B cell (primary cell): ENCODE results near the gene NFKBIZ. TPM values are rescaled to one million over a fixed set of nuclear protein-coding genes. Genes with fewer than 3 reads are reported as not detected.

Source experiments
- ATAC-seq: fragments of 200-7000 bp; cut with Tn5 transposase; one replicate; pipeline ENCODE4 v1.10.0; 2021; ENCODE audit warnings: low read depth, mild to moderate bottlenecking, moderate number of reproducible peaks, moderate library complexity
- CTCF ChIA-PET: fragments of 350-600 bp; sonication (Branson Sonifier 250); formaldehyde crosslinking; loops from one replicate; lab custom pipeline; 2021; ENCODE audit warnings: antibody characterized with exemption, inconsistent platforms; lab: Charles Lee
- POLR2A ChIA-PET: fragments of 350-600 bp; sonication (Branson Sonifier 250); formaldehyde crosslinking; loops from one replicate; lab custom pipeline; 2021; ENCODE audit warnings: antibody characterized with exemption; lab: Charles Lee
- DNase-seq: peaks from one replicate; pipeline ENCODE4 v3.0.0; 2013
- H2AFZ ChIP-seq: 2 replicates; pipeline ENCODE4 v1.6.1; 2012; ENCODE audit warnings: mild to moderate bottlenecking, low read depth, low read length; ENCODE audit not compliant: insufficient read depth, poor library complexity, severe bottlenecking
- H3K27ac ChIP-seq, 2 donors: 1 replicate in 1 of 2; 2 replicates in 1 of 2; pipeline ENCODE4 v1.5.1; 2012 to 2013; ENCODE audit warnings: low read length in 2 of 2, mild to moderate bottlenecking in 2 of 2, moderate library complexity in 1 of 2
- H3K27me3 ChIP-seq, 4 experiments: fragments of 200-600 bp in 1 of 4; sonication (generic) in 1 of 4; replicated peaks in 1 of 4; 1 replicate in 2 of 4; 2 replicates in 2 of 4; pipeline versions ENCODE4 v1.6.1 to v1.7.0; 2013 to 2016; ENCODE audit warnings: low read length in 3 of 4, mild to moderate bottlenecking in 2 of 4, mixed read lengths in 1 of 4, moderate library complexity in 1 of 4; ENCODE audit not compliant: insufficient read depth in 4 of 4, control insufficient read depth in 3 of 4; ENCODE audit errors: control extremely low read depth in 1 of 4
- H3K36me3 ChIP-seq, 2 experiments: replicated peaks in 1 of 2; 1 replicate in 1 of 2; 2 replicates in 1 of 2; pipeline versions ENCODE4 v1.6.1 to v1.7.1; 2013; ENCODE audit warnings: low read length in 1 of 2; ENCODE audit not compliant: insufficient read depth in 2 of 2, control insufficient read depth in 1 of 2; ENCODE audit errors: control extremely low read depth in 1 of 2, extremely low read depth in 1 of 2
- H3K4me1 ChIP-seq, 2 donors: fragments of 200-600 bp in 1 of 2; sonication (generic) in 1 of 2; 1 replicate in 1 of 2; 2 replicates in 1 of 2; pipeline versions ENCODE4 v1.5.1 to v1.6.1; 2013 to 2017; ENCODE audit warnings: low read length in 2 of 2; ENCODE audit not compliant: control insufficient read depth in 2 of 2, insufficient read depth in 2 of 2
- H3K4me2 ChIP-seq: replicated peaks from 2 replicates; pipeline ENCODE3; 2012; ENCODE audit warnings: mild to moderate bottlenecking, low read depth, low read length; ENCODE audit not compliant: poor library complexity, severe bottlenecking
- H3K4me3 ChIP-seq, 5 experiments: fragments of 200-600 bp in 1 of 5; sonication (generic) in 1 of 5; 1 replicate in 3 of 5; 2 replicates in 2 of 5; pipeline versions ENCODE4 v1.5.1 to v1.7.0; 2011 to 2016; ENCODE audit warnings: low read length in 4 of 5, mild to moderate bottlenecking in 4 of 5, low read depth in 2 of 5, control low read depth in 1 of 5, moderate library complexity in 1 of 5; ENCODE audit not compliant: insufficient read depth in 1 of 5; ENCODE audit errors: control extremely low read depth in 1 of 5, extremely low read depth in 1 of 5
- H3K79me2 ChIP-seq: fragments of 200-600 bp; sonication (generic); one replicate; pipeline ENCODE4 v1.6.0; 2016; ENCODE audit warnings: low read length; ENCODE audit not compliant: control insufficient read depth, insufficient read depth
- H3K9ac ChIP-seq: fragments of 200-600 bp; sonication (generic); 2 replicates; pipeline ENCODE4 v1.6.1; 2017; ENCODE audit warnings: mild to moderate bottlenecking, low read length, moderate library complexity
- H3K9me3 ChIP-seq, 3 donors: one replicate each; pipeline versions ENCODE4 v1.6.1 to v1.7.1; 2013; ENCODE audit warnings: low read length in 2 of 3; ENCODE audit not compliant: control insufficient read depth in 2 of 3, insufficient read depth in 1 of 3; ENCODE audit errors: control extremely low read depth in 1 of 3
- H4K20me1 ChIP-seq: 2 replicates; pipeline ENCODE4 v1.6.0; 2012; ENCODE audit warnings: mild to moderate bottlenecking, low read length; ENCODE audit not compliant: insufficient read depth, control insufficient read depth, poor library complexity, severe bottlenecking
- H3K27ac Mint-ChIP-seq: one replicate; pipeline ENCODE4 v1.8.0; 2021; ENCODE audit warnings: mixed read lengths
- H3K27me3 Mint-ChIP-seq: one replicate; pipeline ENCODE4 v1.8.0; 2021; ENCODE audit warnings: mixed read lengths
- H3K4me1 Mint-ChIP-seq: one replicate; pipeline ENCODE4 v1.8.0; 2021; ENCODE audit warnings: mixed read lengths
- H3K4me3 Mint-ChIP-seq: one replicate; pipeline ENCODE4 v1.8.0; 2021; ENCODE audit warnings: mixed read lengths
- H3K9me3 Mint-ChIP-seq: one replicate; pipeline ENCODE4 v1.8.0; 2022; ENCODE audit warnings: mixed read lengths; ENCODE audit not compliant: insufficient read depth
- CTCF ChIP-seq: fragments of 200-600 bp; IDR thresholded peaks from one replicate; pipeline ENCODE4 v1.8.0; 2022; ENCODE audit warnings: antibody characterized with exemption, mild to moderate bottlenecking
- EZH2 ChIP-seq: IDR thresholded peaks from 2 replicates; pipeline ENCODE4 v1.6.1; 2012; ENCODE audit warnings: borderline replicate concordance, low read depth, mild to moderate bottlenecking, moderate library complexity, low read length; ENCODE audit not compliant: insufficient read depth, poor library complexity, severe bottlenecking
- WGBS: methylation state at CpG from one replicate; pipeline ENCODE4 v1.1.5; 2013; ENCODE audit warnings: missing lambda C conversion rate; ENCODE audit not compliant: insufficient coverage; 5-methylcytosine and 5-hydroxymethylcytosine counted together
- intact Hi-C: fragments of 100-400 bp; cut with micrococcal nuclease; formaldehyde crosslinking; loops from one replicate; pipeline ENCODE4 v1.10.0; 2022
- polyA plus RNA-seq: library from polyadenylated mRNA; depleted of rRNA; stranded (reverse); fragments of >200 nt; gene quantifications from 2 replicates; pipeline ENCODE4 v1.2.3, GENCODE V29; 2012
- total RNA-seq, 2 donors: library from RNA; stranded (reverse); fragments of 120-200 nt in 1 of 2; gene quantifications; 1 replicate in 1 of 2; 2 replicates in 1 of 2; pipeline versions ENCODE4 v1.2.3 to v1.2.4, GENCODE V29; 2013 to 2022

Gene NFKBIZ
- total and polyA plus RNA-seq, 2 donors (not counting 1 experiment from before 2014, with no cell fraction given): 114 to 157 TPM

GRCh38 chr3:101867996-101868395 lies 18.7 kb downstream of the NFKBIZ start:
- H3K27me3 ChIP-seq: no peaks in the 10 kb centered on the region
- TF ChIP-seq EZH2 (no peak), CTCF (no peak)
- H4K20me1 ChIP-seq: no peaks in the 10 kb centered on the region
- H3K4me2 ChIP-seq: no peak overlapping the region
- no peak overlapping the region for H3K27ac ChIP-seq
- ChIA-PET CTCF (interaction anchor here (1.3 to 2.1 kb wide), 3 partner anchors 54 to 361 kb away, joined by 3 to 9 read pairs (median 5); no protein-coding TSS in a partner anchor), POLR2A (no interaction called here)
- H3K79me2 ChIP-seq: no peaks in the 10 kb centered on the region
- intact Hi-C loops: no loop called here
- H3K4me3 ChIP-seq: no peak overlapping the region
- no peak overlapping the region for H3K9ac ChIP-seq
- 100% methylated on average over 2 of the region's 2 CpGs for WGBS
- peaks cover 25% of the 10 kb centered on the region for H3K4me1 Mint-ChIP-seq
- H3K9me3 Mint-ChIP-seq: no peaks in the 10 kb centered on the region
- no peaks in the 10 kb centered on the region for H3K27me3 Mint-ChIP-seq
- no peak overlapping the region for H2AFZ ChIP-seq
- H3K36me3 ChIP-seq: no peaks in the 10 kb centered on the region
- no peak overlapping the region for H3K4me3 Mint-ChIP-seq
- H3K27ac Mint-ChIP-seq: no peak overlapping the region
- H3K9me3 ChIP-seq: peaks cover 0 to 6% (median 0%) of the 10 kb centered on the region in 3 donors
- peaks cover 13 to 15% of the 10 kb centered on the region in 2 donors for H3K4me1 ChIP-seq
- ATAC-seq (no peak), DNase-seq (no peak)

- WGBS: 42% methylated on average over 2 of the region's 12 CpGs
- Mint-ChIP-seq H3K27me3 (no peaks in the 10 kb centered on the region), H3K4me3 (no peak overlapping the region), H3K4me1 (peaks cover 23% of the 10 kb centered on the region), H3K27ac (peak overlapping the region; percentile 1), H3K9me3 (no peaks in the 10 kb centered on the region)
- Histone ChIP-seq H3K79me2 (no peaks in the 10 kb centered on the region), H3K9me3 (peaks cover 0 to 6% (median 1%) of the 10 kb centered on the region in 3 donors), H3K4me3 (no peak overlapping the region), H3K9ac (no peak overlapping the region), H3K27me3 (no peaks in the 10 kb centered on the region), H3K27ac (peak overlapping the region in 1 of 2 donors; percentile 25), H3K36me3 (no peaks in the 10 kb centered on the region), H2AFZ (no peak overlapping the region), H4K20me1 (no peaks in the 10 kb centered on the region), H3K4me1 (peaks cover 13 to 15% of the 10 kb centered on the region in 2 donors), H3K4me2 (peak overlapping the region; percentile 39)
- TF ChIP-seq EZH2 (no peak), CTCF (no peak)
- DNase-seq (peak; percentile 27), ATAC-seq (peak; percentile 56)
- intact Hi-C loops: no loop called here
- CTCF ChIA-PET: interaction anchor here (1.0 to 2.1 kb wide), 2 partner anchors 55 to 356 kb away, joined by 3 to 9 read pairs; no protein-coding TSS in a partner anchor
- POLR2A ChIA-PET: no interaction called here
These were observed 19.5 kb downstream of the NFKBIZ start for GRCh38 chr3:101868534-101869464.
